Neural progenitor cell (in vitro differentiated cells): ENCODE data around the gene FANCG.

ENCODE experiments used
- CTCF ChIP-seq: fragments of 200-600 bp; sonication (generic); IDR thresholded peaks from 2 replicates; pipeline ENCODE4 v1.5.1; 2017; ENCODE audit warnings: antibody characterized with exemption, mild to moderate bottlenecking
- EZH2 ChIP-seq: fragments of 200-600 bp; sonication (generic); IDR thresholded peaks from 2 replicates; pipeline ENCODE4 v1.6.1; 2017; ENCODE audit warnings: antibody characterized with exemption, mild to moderate bottlenecking, moderate library complexity
- EZH2phosphoT487 ChIP-seq: fragments of 200-600 bp; sonication (generic); IDR thresholded peaks from 2 replicates; pipeline ENCODE4 v1.6.1; 2017; ENCODE audit warnings: antibody characterized with exemption

- TF ChIP-seq EZH2 (no peak), EZH2phosphoT487 (no peak), CTCF (no peak)
Observed at GRCh38 chr9:35097573-35097972, 17.8 kb upstream of the FANCG start.
